Prostate gland (tissue), 2 donors: ENCODE data around the gene ANKMY1. TPM values are rescaled to one million over a fixed set of nuclear protein-coding genes. Genes with fewer than 3 reads are reported as not detected.

Experiments used
- DNase-seq: peaks from one replicate; pipeline ENCODE4 v3.0.0-alpha.2; 2019; ENCODE audit warnings: low spot score
- H3K27ac ChIP-seq, 2 donors: fragments of 200-600 bp; sonication (generic); 2 replicates each; pipeline ENCODE4 v1.5.1; 2017 to 2019
- H3K27me3 ChIP-seq: fragments of 200-600 bp; sonication (generic); replicated peaks from 2 replicates; pipeline ENCODE4 v1.5.1; 2019; ENCODE audit not compliant: insufficient read depth
- H3K36me3 ChIP-seq, 2 donors: fragments of 200-600 bp; sonication (generic); 1 replicate in 1 of 2; 2 replicates in 1 of 2; pipeline versions ENCODE4 v1.5.1 to v1.8.1; 2017 to 2019
- H3K4me1 ChIP-seq: fragments of 200-600 bp; sonication (generic); replicated peaks from 2 replicates; pipeline ENCODE4 v1.5.1; 2019
- H3K4me3 ChIP-seq, 2 donors: fragments of 200-600 bp; sonication (generic); 2 replicates each; pipeline ENCODE4 v1.5.1; 2017 to 2019
- H3K9me3 ChIP-seq: fragments of 200-600 bp; sonication (generic); 2 replicates; pipeline ENCODE4 v1.5.1; 2017
- CTCF ChIP-seq, 4 experiments: fragments of 200-600 bp in 2 of 4; fragments of 450-650 bp in 2 of 4; sonication (generic) in 2 of 4; IDR thresholded peaks; 1 replicate in 3 of 4; 2 replicates in 1 of 4; pipeline ENCODE4 v1.5.1; 2016 to 2019; ENCODE audit warnings: antibody characterized with exemption in 4 of 4, mild to moderate bottlenecking in 2 of 4, moderate library complexity in 2 of 4
- POLR2A ChIP-seq: fragments of 450-650 bp; IDR thresholded peaks from one replicate; pipeline ENCODE4 v1.6.1; 2016; ENCODE audit warnings: antibody characterized with exemption, mild to moderate bottlenecking
- POLR2AphosphoS5 ChIP-seq: sonication (generic); formaldehyde crosslinking; IDR thresholded peaks from one replicate; pipeline ENCODE4 v1.6.1; 2017; ENCODE audit warnings: antibody characterized with exemption
- WGBS: methylation state at CpG from one replicate; pipeline ENCODE4 v1.1.5; 2018; 5-methylcytosine and 5-hydroxymethylcytosine counted together
- intact Hi-C: fragments of 100-400 bp; cut with DNase I; formaldehyde crosslinking; loops from one replicate; pipeline ENCODE4 v1.14.2; 2022
- total RNA-seq, 2 donors: library from RNA; depleted of rRNA; stranded (reverse); fragments of >200 nt; gene quantifications; one replicate each; pipeline ENCODE4 v1.1.0, GENCODE V29; 2016

Gene ANKMY1
- total RNA-seq, 2 donors from 2014 or later, result 22.7 to 31.4 TPM

DNA sequence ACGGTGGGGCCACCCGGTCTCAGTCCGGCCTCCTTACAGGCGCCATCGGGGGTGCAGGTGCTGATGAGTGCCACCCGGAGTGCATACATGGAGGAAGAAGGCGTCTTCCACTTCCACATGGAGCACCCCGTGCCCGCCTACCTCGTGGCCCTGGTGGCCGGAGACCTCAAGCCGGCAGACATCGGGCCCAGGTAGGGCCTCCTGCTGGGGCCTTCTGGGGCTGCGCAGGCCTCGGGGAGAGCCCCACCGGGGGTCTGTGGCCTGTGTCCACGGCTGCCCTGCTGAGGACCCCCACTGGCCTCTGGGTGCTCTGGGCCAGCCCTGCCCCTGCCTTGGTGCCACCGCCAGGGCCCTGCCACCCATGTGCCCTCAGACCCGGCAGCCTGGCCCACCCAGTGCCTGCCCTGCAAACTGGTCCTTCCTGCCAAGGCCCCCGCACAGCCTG lies 15.3 kb upstream of the ANKMY1 start:
- Histone ChIP-seq H3K4me1 (peaks cover 6% of the 10 kb centered on the region), H3K27me3 (no peaks in the 10 kb centered on the region), H3K36me3 (peaks cover 11 to 23% of the 10 kb centered on the region in 2 donors), H3K4me3 (no peak overlapping the region), H3K27ac (no peak overlapping the region), H3K9me3 (no peaks in the 10 kb centered on the region)
- intact Hi-C loops, result no loop called here
- TF ChIP-seq POLR2A (no peak), CTCF (IDR thresholded peaks at IDR 0.05) (no peak), POLR2AphosphoS5 (no peak)
- WGBS, result 85% methylated on average over 18 of the region's 20 CpGs
- no peak for DNase-seq

DNA sequence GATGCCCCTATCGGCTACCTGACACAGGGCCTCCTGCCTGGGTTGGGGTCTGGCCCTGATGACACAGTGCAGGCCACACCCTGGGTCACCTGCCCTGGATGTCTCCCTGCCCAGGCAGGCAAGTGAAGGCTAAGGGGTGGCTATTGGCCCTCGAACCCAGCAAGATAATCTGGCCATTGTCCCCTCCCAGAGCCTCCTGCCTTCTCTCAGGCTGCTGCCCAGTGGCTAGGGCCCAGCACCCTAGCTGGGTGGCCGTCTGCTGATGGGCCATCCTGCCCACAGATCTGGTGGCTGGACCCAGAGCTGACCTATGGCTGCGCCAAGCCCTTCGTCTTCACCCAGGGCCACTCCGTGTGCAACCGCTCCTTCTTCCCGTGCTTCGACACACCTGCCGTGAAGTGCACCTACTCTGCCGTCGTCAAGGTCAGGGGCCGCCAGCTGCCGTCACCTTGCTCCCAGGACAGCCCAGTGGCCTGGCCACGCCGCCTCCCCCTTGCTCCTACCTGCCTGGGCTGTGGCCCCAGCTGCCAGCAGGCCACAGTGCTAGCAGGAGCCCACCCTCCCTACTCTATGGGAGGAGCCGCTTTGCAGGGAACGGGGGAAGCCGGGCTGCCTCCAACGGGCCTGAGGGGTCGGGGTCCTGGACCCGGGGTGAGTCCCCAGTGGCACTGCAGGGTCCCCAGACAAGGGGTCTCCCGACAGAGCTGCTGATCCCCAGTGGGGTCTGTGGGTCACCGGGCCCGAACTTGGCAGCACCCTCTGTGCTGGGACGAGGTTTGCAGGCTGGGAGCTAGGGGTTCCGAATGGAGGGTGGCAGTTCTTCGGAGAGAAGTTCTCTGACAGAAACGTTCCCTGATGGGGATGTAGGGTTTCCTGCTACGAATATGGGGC lies 14.6 kb upstream of the ANKMY1 start:
- intact Hi-C loops, result no loop called here

DNA sequence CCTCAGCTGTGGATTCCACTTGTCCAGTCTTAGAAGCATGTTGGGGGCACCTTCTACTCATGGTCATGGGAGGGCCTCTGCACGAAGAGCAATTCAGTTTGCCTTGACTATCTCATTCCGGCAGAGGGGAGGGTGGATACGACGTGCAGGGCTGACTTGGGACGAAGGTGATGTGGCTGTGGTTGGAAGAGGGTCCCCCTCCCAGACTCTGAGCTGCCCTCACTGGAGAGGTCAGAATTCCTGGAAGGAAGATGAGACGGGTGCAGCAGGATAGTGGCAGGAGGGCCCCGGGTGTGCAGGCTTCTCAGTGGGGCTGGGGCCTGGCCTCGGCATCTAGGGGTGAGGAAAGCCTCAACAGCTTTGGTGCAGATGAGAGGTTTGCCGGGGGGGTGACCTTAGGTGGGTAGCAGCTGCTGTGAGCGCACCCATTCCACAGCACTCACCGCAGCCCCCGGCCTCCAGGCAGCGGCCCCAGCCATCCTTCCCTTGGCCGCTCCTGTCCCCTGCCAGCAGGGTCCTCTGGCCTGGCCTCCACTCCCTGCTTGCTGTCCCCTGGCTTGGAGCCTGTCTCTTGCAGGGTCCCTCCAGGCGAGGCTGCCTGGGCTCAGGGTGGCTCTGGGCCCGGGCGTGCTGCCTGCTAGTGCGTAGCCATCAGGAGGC lies 13.7 kb upstream of the ANKMY1 start:
- DNase-seq, result no peak
- Histone ChIP-seq H3K27ac (no peak overlapping the region), H3K4me3 (no peak overlapping the region), H3K9me3 (no peaks in the 10 kb centered on the region), H3K36me3 (peaks cover 3 to 17% of the 10 kb centered on the region in 2 donors), H3K4me1 (peaks cover 19% of the 10 kb centered on the region), H3K27me3 (no peaks in the 10 kb centered on the region)
- 88% methylated on average over 18 of the region's 18 CpGs for WGBS
- intact Hi-C loops, result no loop called here
- TF ChIP-seq POLR2A (no peak), POLR2AphosphoS5 (no peak), CTCF (IDR thresholded peaks at IDR 0.05) (no peak)

More for the DNA sequence above, 14.6 kb upstream of the ANKMY1 start:
- Histone ChIP-seq H3K27ac (no peak overlapping the region), H3K27me3 (no peaks in the 10 kb centered on the region), H3K4me3 (no peak overlapping the region), H3K4me1 (peaks cover 11% of the 10 kb centered on the region), H3K9me3 (no peaks in the 10 kb centered on the region), H3K36me3 (peaks cover 7 to 23% of the 10 kb centered on the region in 2 donors)
- TF ChIP-seq CTCF (IDR thresholded peaks at IDR 0.05) (no peak), POLR2A (no peak), POLR2AphosphoS5 (no peak)
- no peak for DNase-seq
- WGBS, result 92% methylated on average over 29 of the region's 30 CpGs

DNA sequence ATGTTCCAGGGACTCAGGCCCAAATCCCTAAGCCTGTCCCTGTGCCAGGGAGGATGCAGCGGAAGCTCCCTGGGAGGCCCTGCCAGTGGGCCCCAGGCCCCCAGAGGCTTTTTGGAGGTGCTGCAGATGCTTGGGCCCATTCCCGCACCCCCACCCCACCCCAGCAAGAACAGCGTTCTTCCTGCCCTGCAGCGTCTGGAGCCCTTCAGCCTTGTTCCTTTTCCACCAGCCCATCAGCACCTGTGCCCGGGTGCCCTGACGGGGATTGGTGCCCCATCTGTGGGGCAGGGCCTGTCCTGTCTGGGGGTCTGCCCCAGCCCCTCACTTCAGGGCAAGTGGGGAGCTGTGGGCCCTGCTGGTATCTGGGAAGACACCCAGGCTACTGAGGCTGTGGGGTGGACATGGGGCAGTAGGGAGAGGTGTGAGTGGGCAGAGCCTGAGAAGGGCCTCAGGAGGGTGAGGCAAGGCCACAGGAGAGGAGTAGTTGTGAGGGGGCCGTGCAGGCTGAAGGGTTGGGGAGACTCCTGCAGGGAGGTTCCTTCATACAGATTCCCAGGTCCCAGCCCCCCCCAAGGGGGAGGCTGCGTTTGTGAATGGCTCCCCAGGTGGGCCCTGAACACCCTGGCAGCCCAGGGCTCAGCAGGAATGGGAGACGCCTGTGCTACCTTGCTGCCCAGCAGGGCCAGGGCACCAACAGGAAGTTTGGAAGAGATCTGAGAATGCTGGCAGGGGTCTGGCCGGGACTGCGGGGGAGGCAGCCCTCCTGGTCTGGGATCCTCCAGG lies 12.9 kb upstream of the ANKMY1 start:
- 82% methylated on average over 11 of the region's 11 CpGs for WGBS
- Histone ChIP-seq H3K36me3 (peaks cover 0 to 10% of the 10 kb centered on the region in 2 donors), H3K4me1 (peaks cover 24% of the 10 kb centered on the region), H3K27ac (no peak overlapping the region), H3K27me3 (no peaks in the 10 kb centered on the region), H3K4me3 (no peak overlapping the region), H3K9me3 (no peaks in the 10 kb centered on the region)
- intact Hi-C loops, result no loop called here
- no peak for TF ChIP-seq POLR2A
- TF ChIP-seq POLR2AphosphoS5, result no peak
- TF ChIP-seq CTCF (IDR thresholded peaks at IDR 0.05), result no peak
- DNase-seq, result no peak
